ENCODE measurements around the gene BRIX1.

- no peak for TF ChIP-seq POLR2A (IDR thresholded peaks at IDR 0.05)
- no peak for TF ChIP-seq CTCF (IDR thresholded peaks at IDR 0.05)
- no peak for TF ChIP-seq EP300 (IDR thresholded peaks at IDR 0.05)
- TF ChIP-seq POLR2AphosphoS5 (IDR thresholded peaks at IDR 0.05), result no peak
These were observed 2.5 kb downstream of the BRIX1 start for GRCh38 chr5:34918025-34918424.

Data from suprapubic skin (tissue), 4 donors.